H9 (cell line): Measurements from ENCODE around the gene TRH. TPM values are rescaled to one million over a fixed set of nuclear protein-coding genes. Genes with fewer than 3 reads are reported as not detected.

Source experiments
- DNase-seq: peaks from one replicate; pipeline ENCODE4 v3.0.0-alpha.2; 2017
- H2AFZ ChIP-seq: one replicate; pipeline ENCODE4 v1.6.1; 2013; ENCODE audit warnings: mild to moderate bottlenecking, low read length, control low read depth, moderate library complexity
- H2AK5ac ChIP-seq: 2 replicates; pipeline ENCODE4 v1.6.1; 2013; ENCODE audit warnings: low read length, control low read depth, mixed read lengths; ENCODE audit not compliant: insufficient read length
- H2BK120ac ChIP-seq: one replicate; pipeline ENCODE4 v1.6.1; 2013; ENCODE audit warnings: low read depth, mild to moderate bottlenecking, low read length, control low read depth, inconsistent platforms; ENCODE audit not compliant: poor library complexity, severe bottlenecking
- H2BK12ac ChIP-seq: 2 replicates; pipeline ENCODE4 v1.6.1; 2013; ENCODE audit warnings: low read length, control low read depth, mixed read lengths, low read depth; ENCODE audit not compliant: insufficient read length
- H2BK15ac ChIP-seq: 2 replicates; pipeline ENCODE4 v1.6.1; 2013; ENCODE audit warnings: low read depth, low read length, control low read depth
- H2BK20ac ChIP-seq: one replicate; pipeline ENCODE4 v1.6.1; 2013; ENCODE audit warnings: low read depth, mild to moderate bottlenecking, low read length, control low read depth, inconsistent platforms; ENCODE audit not compliant: poor library complexity, severe bottlenecking
- H2BK5ac ChIP-seq: 2 replicates; pipeline ENCODE4 v1.6.1; 2013; ENCODE audit warnings: low read length, control low read depth, mixed read lengths; ENCODE audit not compliant: insufficient read length
- H3K14ac ChIP-seq: 2 replicates; pipeline ENCODE4 v1.6.1; 2013; ENCODE audit warnings: low read length, control low read depth; ENCODE audit not compliant: insufficient read depth
- H3K18ac ChIP-seq: 2 replicates; pipeline ENCODE4 v1.6.1; 2013; ENCODE audit warnings: low read depth, mild to moderate bottlenecking, mixed read lengths, low read length, control low read depth; ENCODE audit not compliant: insufficient read length
- H3K23ac ChIP-seq: 2 replicates; pipeline ENCODE4 v1.6.1; 2013; ENCODE audit warnings: low read length, control low read depth, mixed read lengths, low read depth; ENCODE audit not compliant: insufficient read length
- H3K23me2 ChIP-seq: 2 replicates; pipeline ENCODE4 v1.6.1; 2013; ENCODE audit warnings: low read depth, mild to moderate bottlenecking, mixed read lengths, low read length, control low read depth; ENCODE audit not compliant: insufficient read length, poor library complexity, severe bottlenecking
- H3K27ac ChIP-seq: 2 replicates; pipeline ENCODE4 v1.5.1; 2013; ENCODE audit warnings: low read length, control low read depth, mixed read lengths, low read depth; ENCODE audit not compliant: insufficient read length
- H3K27me3 ChIP-seq: 2 replicates; pipeline ENCODE4 v1.6.1; 2013; ENCODE audit warnings: low read length, control low read depth, inconsistent platforms; ENCODE audit not compliant: insufficient read depth
- H3K4ac ChIP-seq: 2 replicates; pipeline ENCODE4 v1.6.1; 2013; ENCODE audit warnings: low read depth, mild to moderate bottlenecking, control low read depth, inconsistent platforms, low read length, moderate library complexity
- H3K4me1 ChIP-seq: 2 replicates; pipeline ENCODE4 v1.6.1; 2013; ENCODE audit warnings: low read length, control low read depth, inconsistent platforms; ENCODE audit not compliant: insufficient read depth
- H3K4me2 ChIP-seq: 2 replicates; pipeline ENCODE4 v1.6.1; 2013; ENCODE audit warnings: low read length, control low read depth, mixed read lengths; ENCODE audit not compliant: insufficient read length, insufficient read depth
- H3K56ac ChIP-seq: 2 replicates; pipeline ENCODE4 v1.6.1; 2013; ENCODE audit warnings: low read depth, mild to moderate bottlenecking, mixed read lengths, low read length, control low read depth; ENCODE audit not compliant: insufficient read length
- H3K79me1 ChIP-seq: 2 replicates; pipeline ENCODE4 v1.6.1; 2013; ENCODE audit warnings: low read depth, mild to moderate bottlenecking, moderate library complexity, low read length, control low read depth, inconsistent platforms; ENCODE audit not compliant: insufficient read depth, poor library complexity, severe bottlenecking
- H3K79me2 ChIP-seq: 2 replicates; pipeline ENCODE4 v1.6.1; 2013; ENCODE audit warnings: low read length, control low read depth, inconsistent platforms; ENCODE audit not compliant: insufficient read depth
- H3K9ac ChIP-seq: 2 replicates; pipeline ENCODE4 v1.6.1; 2013; ENCODE audit warnings: low read length, control low read depth, mixed read lengths; ENCODE audit not compliant: insufficient read length; ENCODE audit errors: extremely low read depth
- H3K9me3 ChIP-seq: one replicate; pipeline ENCODE4 v1.6.1; 2013; ENCODE audit warnings: low read depth, low read length, inconsistent platforms; ENCODE audit not compliant: control insufficient read depth
- H3T11ph ChIP-seq: one replicate; pipeline ENCODE4 v1.6.1; 2013; ENCODE audit warnings: mild to moderate bottlenecking, low read length, control low read depth, inconsistent platforms
- H4K20me1 ChIP-seq: one replicate; pipeline ENCODE4 v1.6.1; 2013; ENCODE audit not compliant: control insufficient read depth, insufficient read length, insufficient read depth
- H4K5ac ChIP-seq: 2 replicates; pipeline ENCODE4 v1.6.1; 2013; ENCODE audit warnings: low read depth, mild to moderate bottlenecking, mixed read lengths, low read length, control low read depth; ENCODE audit not compliant: insufficient read length
- H4K8ac ChIP-seq: replicated peaks from 2 replicates; pipeline ENCODE4 v1.6.1; 2013; ENCODE audit warnings: low read length, control low read depth, mixed read lengths, low read depth; ENCODE audit not compliant: insufficient read length
- H4K91ac ChIP-seq: 2 replicates; pipeline ENCODE4 v1.6.1; 2013; ENCODE audit warnings: low read depth, mild to moderate bottlenecking, moderate library complexity, mixed read lengths, low read length, control low read depth; ENCODE audit not compliant: insufficient read length
- H3K27ac Mint-ChIP-seq, 3 experiments: 2 replicates in 2 of 3; 3 replicates in 1 of 3; pipeline ENCODE4 v1.8.0; 2020 to 2021; ENCODE audit warnings: mixed read lengths in 3 of 3, mild to moderate bottlenecking in 1 of 3, moderate library complexity in 1 of 3
- H3K27me3 Mint-ChIP-seq: 2 replicates; pipeline ENCODE4 v1.8.0; 2021; ENCODE audit warnings: low read depth, mild to moderate bottlenecking, moderate library complexity, mixed read lengths
- H3K36me3 Mint-ChIP-seq, 3 experiments: 2 replicates in 2 of 3; 3 replicates in 1 of 3; pipeline ENCODE4 v1.8.0; 2020 to 2021; ENCODE audit warnings: low read depth in 3 of 3, mixed read lengths in 3 of 3; ENCODE audit not compliant: insufficient read depth in 1 of 3
- H3K4me1 Mint-ChIP-seq, 2 experiments: 2 replicates each; pipeline ENCODE4 v1.8.0; 2020; ENCODE audit warnings: mixed read lengths in 2 of 2
- H3K4me3 Mint-ChIP-seq, 2 experiments: 2 replicates in 1 of 2; 3 replicates in 1 of 2; pipeline ENCODE4 v1.8.0; 2020 to 2021; ENCODE audit warnings: mild to moderate bottlenecking in 2 of 2, mixed read lengths in 2 of 2, moderate library complexity in 1 of 2
- H3K9me3 Mint-ChIP-seq, 2 experiments: 2 replicates in 1 of 2; 3 replicates in 1 of 2; pipeline ENCODE4 v1.8.0; 2020; ENCODE audit warnings: mild to moderate bottlenecking in 2 of 2, mixed read lengths in 2 of 2, moderate library complexity in 1 of 2
- WGBS: extraction: QIAGEN DNeasy Blood & Tissue Kit; methylation state at CpG from one replicate; pipeline ENCODE4 v1.1.7; 2013; ENCODE audit warnings: missing lambda C conversion rate, low lambda C conversion rate, mixed read lengths; ENCODE audit not compliant: insufficient read length; ENCODE audit errors: extremely low coverage; 5-methylcytosine and 5-hydroxymethylcytosine counted together
- total RNA-seq: library from RNA; stranded (reverse); gene quantifications from 2 replicates; pipeline ENCODE4 v1.2.1, GENCODE V29; 2021
- TF ChIP-seq, protein P1 (sequence below): fragments of 200-600 bp; sonication (generic); conservative IDR thresholded peaks from 3 replicates; pipeline ENCODE4 v1.8.0; 2021; ENCODE audit warnings: antibody characterized with exemption, mild to moderate bottlenecking

TRH gene
- total RNA-seq, 1 experiment from 2014 or later, result not detected

DNA sequence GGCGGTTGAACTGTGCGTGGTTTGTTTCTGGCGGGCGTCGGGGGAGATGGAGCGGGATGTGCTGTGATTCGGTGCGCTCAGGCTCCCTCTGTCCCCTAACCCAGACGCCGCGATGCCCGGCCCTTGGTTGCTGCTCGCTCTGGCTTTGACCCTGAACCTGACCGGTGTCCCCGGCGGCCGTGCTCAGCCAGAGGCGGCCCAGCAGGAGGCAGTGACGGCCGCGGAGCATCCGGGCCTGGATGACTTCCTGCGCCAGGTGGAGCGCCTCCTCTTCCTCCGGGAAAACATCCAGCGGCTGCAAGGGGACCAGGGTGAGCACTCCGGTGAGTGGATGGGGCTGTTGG is 1.2 kb downstream of the TRH start:
- Histone ChIP-seq H3K56ac (no peak overlapping the region), H3K4me2 (peak overlapping the region; percentile 62), H2AK5ac (no peak overlapping the region)

More for the DNA sequence above, 1.2 kb downstream of the TRH start:
- no peak overlapping the region for H3K18ac ChIP-seq
- H2BK5ac ChIP-seq, result no peak overlapping the region
- TF ChIP-seq, protein P1, sequence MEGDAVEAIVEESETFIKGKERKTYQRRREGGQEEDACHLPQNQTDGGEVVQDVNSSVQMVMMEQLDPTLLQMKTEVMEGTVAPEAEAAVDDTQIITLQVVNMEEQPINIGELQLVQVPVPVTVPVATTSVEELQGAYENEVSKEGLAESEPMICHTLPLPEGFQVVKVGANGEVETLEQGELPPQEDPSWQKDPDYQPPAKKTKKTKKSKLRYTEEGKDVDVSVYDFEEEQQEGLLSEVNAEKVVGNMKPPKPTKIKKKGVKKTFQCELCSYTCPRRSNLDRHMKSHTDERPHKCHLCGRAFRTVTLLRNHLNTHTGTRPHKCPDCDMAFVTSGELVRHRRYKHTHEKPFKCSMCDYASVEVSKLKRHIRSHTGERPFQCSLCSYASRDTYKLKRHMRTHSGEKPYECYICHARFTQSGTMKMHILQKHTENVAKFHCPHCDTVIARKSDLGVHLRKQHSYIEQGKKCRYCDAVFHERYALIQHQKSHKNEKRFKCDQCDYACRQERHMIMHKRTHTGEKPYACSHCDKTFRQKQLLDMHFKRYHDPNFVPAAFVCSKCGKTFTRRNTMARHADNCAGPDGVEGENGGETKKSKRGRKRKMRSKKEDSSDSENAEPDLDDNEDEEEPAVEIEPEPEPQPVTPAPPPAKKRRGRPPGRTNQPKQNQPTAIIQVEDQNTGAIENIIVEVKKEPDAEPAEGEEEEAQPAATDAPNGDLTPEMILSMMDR, result peak; percentile 9; the same call in 2 of the 3 replicates
- no peaks in the 10 kb centered on the region for H3K4me1 ChIP-seq
- Mint-ChIP-seq H3K4me3 (peak overlapping the region; percentile 41 to 82; a peak in 4 of 5 replicates), H3K27ac (peak overlapping the region in 1 of 3 experiments; percentile 76; a peak in 1 of 7 replicates), H3K27me3 (peaks cover 100% of the 10 kb centered on the region), H3K4me1 (peaks cover 20 to 29% of the 10 kb centered on the region in 2 experiments), H3K36me3 (no peaks in the 10 kb centered on the region; a peak in 1 of 7 replicates), H3K9me3 (peaks cover 0 to 7% of the 10 kb centered on the region in 2 experiments; a peak in 2 of 5 replicates)
- H3K79me2 ChIP-seq, result no peaks in the 10 kb centered on the region
- WGBS, result no CpG with 5 or more reads among the region's 27 CpGs
- no peak overlapping the region for H3K4ac ChIP-seq
- H2BK15ac ChIP-seq, result no peak overlapping the region
- no peaks in the 10 kb centered on the region for H3K79me1 ChIP-seq
- no peaks in the 10 kb centered on the region for H3K9me3 ChIP-seq
- H3T11ph ChIP-seq, result no peak overlapping the region
- no peak overlapping the region for H3K27ac ChIP-seq
- no peaks in the 10 kb centered on the region for H4K20me1 ChIP-seq
- no peak overlapping the region for H2BK120ac ChIP-seq
- no peak overlapping the region for H3K9ac ChIP-seq
- no peak overlapping the region for H4K5ac ChIP-seq
- no peak overlapping the region for H3K14ac ChIP-seq
- peaks cover 10% of the 10 kb centered on the region for H3K23me2 ChIP-seq
- no peak overlapping the region for H4K8ac ChIP-seq
- H2AFZ ChIP-seq, result no peak overlapping the region
- no peak overlapping the region for H2BK20ac ChIP-seq
- no peak overlapping the region for H2BK12ac ChIP-seq
- DNase-seq, result peak; percentile 70
- no peak overlapping the region for H3K23ac ChIP-seq
- peaks cover 81% of the 10 kb centered on the region for H3K27me3 ChIP-seq
- H4K91ac ChIP-seq, result no peak overlapping the region
